Chondrocyte (in vitro differentiated cells): ENCODE results near the gene PRPF19. TPM values are rescaled to one million over a fixed set of nuclear protein-coding genes. Genes with fewer than 3 reads are reported as not detected.

ENCODE experiments used
- DNase-seq: peaks from one replicate; pipeline ENCODE4 v3.0.0; 2021; ENCODE audit warnings: mixed read lengths, low spot score
- H3K27ac Mint-ChIP-seq: one replicate; pipeline ENCODE4 v1.8.0; 2021; ENCODE audit warnings: mild to moderate bottlenecking, moderate library complexity, mixed read lengths; ENCODE audit not compliant: unreplicated experiment
- H3K27me3 Mint-ChIP-seq: 2 replicates; pipeline ENCODE4 v1.8.0; 2021; ENCODE audit warnings: low read depth, mixed read lengths
- H3K36me3 Mint-ChIP-seq: 2 replicates; pipeline ENCODE4 v1.8.0; 2021; ENCODE audit warnings: low read depth, mixed read lengths
- H3K4me1 Mint-ChIP-seq: 2 replicates; pipeline ENCODE4 v1.8.0; 2021; ENCODE audit warnings: low read depth, mild to moderate bottlenecking, mixed read lengths
- H3K4me3 Mint-ChIP-seq: one replicate; pipeline ENCODE4 v1.8.0; 2021; ENCODE audit warnings: mild to moderate bottlenecking, moderate library complexity, mixed read lengths; ENCODE audit not compliant: unreplicated experiment
- H3K9me3 Mint-ChIP-seq: 2 replicates; pipeline ENCODE4 v1.8.0; 2021; ENCODE audit warnings: low read depth, mixed read lengths
- CTCF ChIP-seq: fragments of 200-600 bp; sonication (generic); IDR thresholded peaks from 2 replicates; pipeline ENCODE4 v1.5.0; 2021; ENCODE audit warnings: antibody characterized with exemption, mild to moderate bottlenecking, moderate library complexity
- total RNA-seq: library from RNA; stranded (reverse); gene quantifications from 3 replicates; pipeline ENCODE4 v1.2.1, GENCODE V29; 2021

Gene PRPF19
- total RNA-seq, 1 donor from 2014 or later = 51.3 TPM

GRCh38 chr11:60937811-60938210 lies 31.4 kb upstream of the PRPF19 start:
- DNase-seq = no peak
- H3K9me3 Mint-ChIP-seq = no peaks in the 10 kb centered on the region
- H3K4me3 Mint-ChIP-seq = no peak overlapping the region
- no peaks in the 10 kb centered on the region for H3K27me3 Mint-ChIP-seq
- TF ChIP-seq CTCF = no peak
- H3K4me1 Mint-ChIP-seq = no peaks in the 10 kb centered on the region
- H3K36me3 Mint-ChIP-seq = peaks cover 4% of the 10 kb centered on the region
- no peak overlapping the region for H3K27ac Mint-ChIP-seq

GRCh38 chr11:60937144-60937527 lies 30.8 kb upstream of the PRPF19 start:
- no peaks in the 10 kb centered on the region for H3K4me1 Mint-ChIP-seq
- H3K27ac Mint-ChIP-seq = no peak overlapping the region
- no peaks in the 10 kb centered on the region for H3K27me3 Mint-ChIP-seq
- H3K36me3 Mint-ChIP-seq = peaks cover 4% of the 10 kb centered on the region
- DNase-seq = no peak
- TF ChIP-seq CTCF = no peak
- H3K9me3 Mint-ChIP-seq = no peaks in the 10 kb centered on the region
- H3K4me3 Mint-ChIP-seq = no peak overlapping the region

- Mint-ChIP-seq H3K4me1 (no peaks in the 10 kb centered on the region), H3K27me3 (no peaks in the 10 kb centered on the region), H3K9me3 (no peaks in the 10 kb centered on the region), H3K27ac (no peak overlapping the region), H3K36me3 (peaks cover 4% of the 10 kb centered on the region), H3K4me3 (no peak overlapping the region)
- TF ChIP-seq CTCF = no peak
- no peak for DNase-seq
Observed at GRCh38 chr11:60936467-60937143, 30.2 kb upstream of the PRPF19 start.

- no peaks in the 10 kb centered on the region for H3K27me3 Mint-ChIP-seq
- H3K27ac Mint-ChIP-seq = no peak overlapping the region
- H3K36me3 Mint-ChIP-seq = peaks cover 4% of the 10 kb centered on the region
- DNase-seq = no peak
- H3K4me1 Mint-ChIP-seq = no peaks in the 10 kb centered on the region
- no peak for TF ChIP-seq CTCF
- no peak overlapping the region for H3K4me3 Mint-ChIP-seq
- H3K9me3 Mint-ChIP-seq = no peaks in the 10 kb centered on the region
Observed at GRCh38 chr11:60935676-60936442, 29.5 kb upstream of the PRPF19 start.

GRCh38 chr11:60934790-60935605 lies 28.6 kb upstream of the PRPF19 start:
- Mint-ChIP-seq H3K4me1 (no peaks in the 10 kb centered on the region), H3K4me3 (no peak overlapping the region), H3K9me3 (no peaks in the 10 kb centered on the region), H3K27me3 (no peaks in the 10 kb centered on the region), H3K27ac (no peak overlapping the region), H3K36me3 (peaks cover 6% of the 10 kb centered on the region)
- TF ChIP-seq CTCF = no peak
- no peak for DNase-seq
